ENCODE data around the gene ADAM12.

GRCh38 chr10:126434235-126434634, 46.0 kb upstream of the ADAM12 start:
- no peak for TF ChIP-seq CTCF (IDR thresholded peaks at IDR 0.05)
- no peak for TF ChIP-seq POLR2AphosphoS5 (IDR thresholded peaks at IDR 0.05)

Data from suprapubic skin (tissue), 3 donors.